NAMALWA (cell line): ENCODE measurements around the gene ZNF516.
"Not testable (repeated sequence)": the region's sequence is repeated elsewhere in the genome, so short reads cannot be mapped to it uniquely, and the experiment has no call there.

ENCODE experiments used
- DNase-seq: peaks from one replicate; pipeline ENCODE4 v3.0.0-alpha.2; 2015; ENCODE audit warnings: low spot score

The ZNF516 gene

DNA sequence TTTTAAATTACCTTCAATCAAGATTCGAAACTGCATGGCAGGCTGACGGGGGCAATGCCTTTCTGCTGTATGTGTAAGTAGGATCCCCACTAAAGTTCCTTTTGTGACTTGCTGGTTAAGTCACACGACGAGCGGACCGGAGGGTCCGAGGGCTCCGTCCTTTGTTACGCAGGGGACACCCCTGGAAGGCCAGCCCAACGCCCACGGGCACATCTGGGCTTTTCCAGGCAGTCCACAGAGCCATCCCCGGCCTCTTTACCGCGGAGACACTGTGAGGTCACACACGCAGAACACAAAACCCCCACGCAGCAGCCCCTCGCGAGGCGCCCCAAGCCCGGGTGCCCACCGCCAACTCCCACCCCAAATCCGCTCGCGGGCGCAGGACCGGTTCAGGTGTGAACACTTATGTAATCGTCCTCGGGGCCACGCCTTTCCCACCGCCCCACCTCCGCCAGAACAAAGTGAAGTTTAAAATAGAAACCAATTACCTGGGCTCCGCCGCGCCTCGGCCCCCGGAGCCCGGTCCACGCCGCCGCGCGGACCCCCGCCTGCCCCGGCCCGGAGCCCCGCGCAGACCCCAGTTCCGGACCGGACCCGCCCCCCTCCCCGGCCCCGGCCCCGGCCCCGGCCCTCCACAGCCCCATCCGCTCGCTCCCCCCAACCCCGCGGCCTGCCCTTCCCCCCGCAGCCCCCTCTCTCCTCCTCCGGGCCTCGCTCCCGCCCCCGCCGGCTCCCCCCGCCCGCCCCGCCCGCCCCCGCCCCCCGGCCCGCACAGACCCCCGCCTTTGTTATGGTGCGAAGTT is 4.2 kb downstream of the ZNF516 start:
- DNase-seq, result peak; percentile 39

DNA sequence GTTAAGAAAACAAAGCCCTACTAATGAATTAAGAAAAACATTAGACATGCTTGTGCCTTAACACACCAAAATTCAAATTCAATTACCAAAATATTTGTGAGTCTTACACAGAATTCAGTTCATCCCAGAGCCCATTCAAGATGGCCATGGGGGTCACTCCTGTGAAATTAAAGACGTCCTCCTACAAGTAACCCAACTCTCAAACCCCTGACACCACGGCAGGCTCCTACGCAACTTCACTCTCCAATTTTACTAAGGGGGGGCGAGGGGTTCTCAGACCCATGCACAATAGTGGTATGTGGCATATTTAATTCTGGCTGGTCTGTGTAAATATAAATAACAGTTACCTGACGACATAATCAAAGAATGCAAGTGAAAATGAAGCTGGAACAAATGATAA is 5.0 kb downstream of the ZNF516 start:
- no peak for DNase-seq

DNA sequence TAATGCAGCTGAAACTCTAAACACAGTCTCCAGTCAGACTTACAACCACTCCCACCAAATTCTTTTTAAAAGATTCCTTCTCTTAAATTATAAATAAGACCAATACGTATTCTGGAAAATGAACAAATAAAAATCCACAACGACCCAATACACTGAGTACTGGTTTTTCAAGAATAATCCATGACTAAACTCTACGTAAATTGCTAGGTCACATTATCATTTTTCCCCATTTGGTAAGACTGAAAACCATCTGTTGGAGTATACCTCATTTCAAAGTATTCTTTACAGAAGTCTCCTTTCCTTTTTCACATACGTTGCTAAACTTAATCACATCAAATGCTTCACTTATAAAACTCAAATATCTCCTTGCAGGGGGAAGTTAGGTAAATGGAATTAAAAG is 6.0 kb downstream of the ZNF516 start:
- no peak for DNase-seq

DNA sequence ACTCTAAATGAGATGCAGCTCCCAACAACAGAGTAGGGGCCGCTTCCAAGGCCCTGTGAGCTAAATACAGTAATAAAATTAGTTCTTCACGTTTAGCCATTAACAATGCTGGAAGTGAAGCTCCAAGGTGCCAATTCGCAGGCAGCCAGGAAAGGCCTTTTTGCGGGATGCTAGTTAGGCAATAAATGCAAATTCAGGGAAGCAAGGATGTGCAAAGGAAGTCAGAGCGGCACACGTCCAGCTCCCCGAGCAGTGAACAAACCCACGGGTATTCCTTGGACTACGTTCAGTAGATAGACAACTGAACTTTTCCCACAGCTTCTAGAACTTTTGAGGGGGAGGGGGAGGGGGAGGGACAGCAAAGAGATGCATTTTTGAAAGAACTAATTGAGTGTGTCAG is 6.9 kb downstream of the ZNF516 start:
- DNase-seq, result no peak

DNA sequence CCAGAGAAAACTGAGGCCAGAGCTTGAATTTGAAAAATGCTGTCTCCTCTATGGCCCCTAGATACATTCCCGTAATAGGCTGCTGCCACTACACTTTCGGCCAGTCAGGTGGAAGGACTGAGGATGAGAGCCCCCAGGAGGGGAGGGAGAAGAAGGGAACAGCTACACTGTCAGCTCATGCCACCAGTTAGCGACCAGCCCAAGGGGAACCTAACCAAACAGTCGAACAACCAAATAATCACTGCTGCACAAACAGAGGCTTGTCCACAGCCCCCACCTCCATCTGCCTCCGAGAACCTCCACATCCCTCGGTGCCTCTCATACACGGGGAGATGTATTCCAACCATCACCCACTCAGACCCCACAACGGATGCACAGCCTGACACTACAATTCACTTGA is 7.3 kb downstream of the ZNF516 start:
- DNase-seq, result no peak

DNA sequence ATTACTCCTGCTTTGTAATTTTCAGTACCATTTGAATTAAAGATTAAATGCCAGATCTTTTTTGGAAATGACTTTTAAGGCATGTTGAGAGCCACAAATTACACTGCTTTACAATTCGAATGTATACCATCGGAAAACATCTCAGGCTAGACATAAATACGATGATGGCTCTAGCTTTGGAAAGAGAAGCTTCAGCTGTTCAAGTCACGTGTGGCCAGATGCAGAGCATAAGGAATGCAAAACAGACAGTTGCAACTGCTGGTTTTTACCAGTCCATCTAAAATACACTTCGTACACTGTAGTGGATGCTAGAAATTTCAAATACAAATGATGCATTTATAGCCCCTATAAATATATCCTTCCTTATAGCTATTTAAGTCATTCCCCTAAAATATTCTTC is 8.0 kb downstream of the ZNF516 start:
- DNase-seq, result peak; percentile 56

DNA sequence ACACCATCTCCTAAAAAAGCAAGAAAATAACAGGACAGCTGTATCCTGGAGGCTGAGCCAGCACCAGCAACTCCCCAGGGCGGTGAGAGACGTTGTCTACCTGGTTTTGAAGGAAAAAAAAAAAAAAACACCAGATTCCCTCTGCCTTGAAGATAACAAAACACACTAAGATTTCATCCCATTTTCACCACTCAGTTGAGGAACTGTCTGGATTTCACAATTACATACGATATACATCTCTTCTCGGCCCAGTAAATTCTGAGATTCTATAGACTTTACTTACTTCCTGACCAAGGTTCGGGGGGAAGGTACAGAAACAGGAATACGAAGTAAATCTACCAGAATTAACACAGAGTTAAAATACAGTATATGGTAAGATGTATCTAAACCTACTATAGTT is 8.5 kb downstream of the ZNF516 start:
- no peak for DNase-seq

DNA sequence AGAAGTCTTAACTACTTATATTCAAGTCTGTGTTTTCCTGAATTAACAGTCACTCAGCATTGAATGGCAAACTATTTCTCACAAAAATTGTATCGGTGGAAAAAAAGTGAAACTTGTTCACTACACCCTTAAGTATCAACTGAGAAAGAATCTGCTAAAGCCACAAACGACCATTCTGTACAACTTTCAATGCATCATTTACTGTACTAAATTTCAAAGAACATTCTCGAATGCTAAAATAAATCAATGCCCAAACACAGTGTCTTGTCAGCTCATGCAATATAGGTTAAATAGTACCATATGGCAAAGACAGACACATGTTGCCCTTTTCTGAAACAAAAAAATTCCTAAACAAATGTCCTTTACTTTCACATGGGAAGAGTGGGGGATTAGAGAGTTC is 9.0 kb downstream of the ZNF516 start:
- DNase-seq, result no peak

DNA sequence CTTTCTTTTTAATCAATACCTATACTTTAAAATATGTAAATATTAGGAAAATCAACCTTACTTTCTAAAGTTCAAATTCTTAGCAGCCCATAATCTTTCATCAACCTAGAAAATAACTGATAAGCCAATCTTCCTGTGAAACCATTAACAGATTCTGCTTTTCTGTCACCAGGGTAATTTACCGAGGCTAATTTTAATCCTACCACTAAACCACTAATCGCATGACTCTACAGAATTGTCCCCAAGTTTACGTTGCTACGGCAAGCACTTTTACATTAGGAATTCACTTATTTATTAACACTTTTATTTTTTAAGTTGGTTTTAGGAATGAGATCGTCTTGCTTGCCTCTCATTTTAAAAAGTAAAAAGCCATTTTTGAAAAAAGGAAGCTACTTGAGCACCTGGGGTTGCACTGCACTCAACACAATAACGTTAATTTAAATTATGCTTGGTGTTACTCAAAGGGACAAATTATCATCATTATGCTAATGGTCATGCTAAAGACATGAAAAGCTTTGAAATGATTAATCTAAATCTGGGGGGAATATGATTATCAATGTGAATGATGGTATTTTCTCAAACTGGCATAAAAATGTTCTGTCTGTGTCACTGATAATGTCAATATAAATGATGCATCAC is 10.2 kb downstream of the ZNF516 start:
- peak; percentile 29 for DNase-seq

DNA sequence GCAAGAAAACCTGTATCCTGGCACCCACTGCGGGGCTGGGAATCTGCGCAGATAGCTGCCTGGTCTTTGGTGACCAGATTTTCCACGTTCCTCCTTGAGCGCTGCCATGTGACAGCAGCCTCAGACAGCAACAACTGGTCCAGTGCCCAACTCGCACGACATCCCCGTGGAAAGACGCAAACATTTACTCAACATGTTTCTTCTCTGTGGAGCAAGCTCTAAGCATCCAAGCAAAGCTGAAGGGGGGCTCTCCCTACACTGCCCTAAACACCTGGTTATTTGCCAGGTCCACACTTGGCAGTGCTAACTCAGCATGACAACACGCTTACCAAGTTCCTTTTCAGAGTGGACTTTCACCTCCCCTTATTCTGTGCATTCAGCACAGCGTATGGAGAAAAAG is 11.3 kb downstream of the ZNF516 start:
- DNase-seq, result no peak

DNA sequence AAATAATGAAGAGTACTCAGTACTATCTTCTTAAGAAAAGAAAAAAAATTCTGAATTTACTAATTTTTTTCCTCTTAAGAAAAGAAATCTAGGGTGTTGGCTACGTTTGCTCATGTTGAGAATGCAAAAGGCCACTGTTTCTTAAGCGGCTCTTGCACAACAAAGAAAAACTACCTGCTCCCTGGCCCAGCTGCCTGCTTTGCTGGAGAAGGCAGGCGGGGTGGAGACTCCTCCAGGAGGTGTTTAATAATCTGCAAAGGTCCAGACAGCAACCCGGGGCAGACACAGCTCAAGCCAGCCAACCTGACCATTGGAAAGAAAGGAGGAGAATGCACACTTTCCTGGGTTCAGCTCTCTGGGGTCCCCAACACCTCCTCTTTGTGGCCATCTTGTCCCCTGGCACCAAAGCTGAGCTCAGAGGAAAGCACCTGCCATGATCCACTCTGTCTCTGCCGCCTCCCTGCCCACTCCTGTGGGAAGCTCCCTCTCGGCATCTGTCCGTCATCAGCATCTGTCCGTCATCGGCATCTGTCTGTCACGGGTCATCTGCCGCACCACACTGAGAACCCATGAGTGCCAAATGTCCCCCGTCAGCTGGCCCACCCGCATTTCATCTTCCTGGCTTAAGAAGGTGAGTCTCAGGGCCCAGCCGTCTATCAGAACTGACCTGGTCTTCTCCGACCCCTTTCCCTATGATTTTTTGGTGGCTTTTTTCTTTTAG is 11.9 kb downstream of the ZNF516 start:
- DNase-seq, result no peak

DNA sequence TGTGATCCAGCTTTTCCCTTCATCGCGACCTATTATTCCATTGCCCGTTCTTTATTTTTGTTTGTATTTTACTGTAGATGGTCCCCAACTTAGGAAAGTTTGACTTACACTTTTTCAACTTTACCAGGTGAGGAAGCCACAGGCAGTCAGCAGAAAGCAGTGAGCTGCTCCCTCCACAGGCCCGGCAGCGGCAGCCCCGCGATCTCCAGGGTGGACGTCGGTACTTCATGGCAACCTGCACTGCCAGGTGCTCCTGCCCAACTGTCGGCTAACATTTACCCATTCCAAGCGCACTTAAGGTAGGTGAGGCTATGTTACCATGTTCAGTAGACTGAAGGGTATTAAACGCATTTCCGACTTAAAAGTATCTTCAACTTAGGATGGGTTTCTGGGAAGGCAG is 12.8 kb downstream of the ZNF516 start:
- DNase-seq, result no peak

DNA sequence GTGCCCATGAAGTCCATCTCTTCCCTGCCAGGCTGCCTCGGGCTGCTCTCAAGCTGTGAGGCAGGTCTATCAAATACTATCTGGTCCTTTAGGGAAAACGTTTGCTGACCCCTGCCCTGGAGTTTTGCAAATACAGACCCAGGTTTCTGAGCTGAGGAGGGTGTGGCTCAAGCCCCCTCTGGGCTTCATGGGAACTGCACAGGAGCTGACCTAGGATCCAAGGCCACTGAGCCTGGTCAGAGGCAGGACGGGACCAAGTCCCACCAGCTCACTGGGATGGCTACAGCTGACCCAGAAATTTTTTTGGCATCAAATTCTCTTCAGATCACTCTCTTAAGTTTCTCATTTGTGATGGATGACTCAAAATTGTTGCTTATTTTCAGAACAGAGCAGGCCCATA is 14.1 kb downstream of the ZNF516 start:
- DNase-seq, result peak; percentile 16

DNA sequence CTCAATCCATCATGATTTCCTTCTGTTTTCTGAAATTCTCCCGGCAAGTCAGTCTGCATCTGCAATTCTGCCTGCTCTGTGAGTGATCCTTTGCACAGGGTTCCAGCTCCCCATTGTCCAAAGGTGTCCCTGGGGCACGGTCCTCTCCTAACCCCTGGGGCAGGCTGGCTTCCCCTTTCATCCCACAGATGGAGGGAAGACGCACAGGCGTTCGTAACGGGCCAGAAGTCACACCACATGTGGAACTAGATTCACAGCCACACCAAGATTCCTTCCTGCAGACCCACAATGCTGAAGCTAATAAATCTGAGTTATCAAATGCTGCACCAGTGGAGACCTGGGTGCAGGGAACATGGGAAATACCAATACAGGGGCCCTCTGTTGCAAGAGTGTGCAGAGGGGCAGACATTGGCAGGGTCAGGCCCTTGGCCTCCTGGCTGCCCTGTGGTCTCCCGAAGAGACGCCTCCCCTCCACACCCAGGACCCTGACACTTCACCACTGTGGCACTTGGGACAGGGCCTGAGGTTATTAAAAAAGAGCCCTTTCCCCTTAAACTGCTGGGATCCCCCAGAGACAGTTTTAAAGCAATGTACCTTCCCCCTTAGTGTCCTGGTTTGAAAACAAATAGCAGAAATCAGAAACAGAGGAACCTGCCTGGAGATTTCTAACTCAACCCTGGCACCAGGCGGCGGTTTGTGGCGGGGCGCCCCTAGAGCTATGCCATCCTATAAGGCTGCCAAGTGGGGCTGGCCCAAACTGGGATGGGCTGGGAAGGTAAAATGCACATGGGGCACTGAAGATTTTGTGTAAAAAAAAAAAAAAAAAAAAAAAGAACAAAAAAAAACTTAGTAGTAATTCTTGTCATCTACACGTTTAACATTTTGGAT is 15.4 kb downstream of the ZNF516 start:
- DNase-seq, result no peak

DNA sequence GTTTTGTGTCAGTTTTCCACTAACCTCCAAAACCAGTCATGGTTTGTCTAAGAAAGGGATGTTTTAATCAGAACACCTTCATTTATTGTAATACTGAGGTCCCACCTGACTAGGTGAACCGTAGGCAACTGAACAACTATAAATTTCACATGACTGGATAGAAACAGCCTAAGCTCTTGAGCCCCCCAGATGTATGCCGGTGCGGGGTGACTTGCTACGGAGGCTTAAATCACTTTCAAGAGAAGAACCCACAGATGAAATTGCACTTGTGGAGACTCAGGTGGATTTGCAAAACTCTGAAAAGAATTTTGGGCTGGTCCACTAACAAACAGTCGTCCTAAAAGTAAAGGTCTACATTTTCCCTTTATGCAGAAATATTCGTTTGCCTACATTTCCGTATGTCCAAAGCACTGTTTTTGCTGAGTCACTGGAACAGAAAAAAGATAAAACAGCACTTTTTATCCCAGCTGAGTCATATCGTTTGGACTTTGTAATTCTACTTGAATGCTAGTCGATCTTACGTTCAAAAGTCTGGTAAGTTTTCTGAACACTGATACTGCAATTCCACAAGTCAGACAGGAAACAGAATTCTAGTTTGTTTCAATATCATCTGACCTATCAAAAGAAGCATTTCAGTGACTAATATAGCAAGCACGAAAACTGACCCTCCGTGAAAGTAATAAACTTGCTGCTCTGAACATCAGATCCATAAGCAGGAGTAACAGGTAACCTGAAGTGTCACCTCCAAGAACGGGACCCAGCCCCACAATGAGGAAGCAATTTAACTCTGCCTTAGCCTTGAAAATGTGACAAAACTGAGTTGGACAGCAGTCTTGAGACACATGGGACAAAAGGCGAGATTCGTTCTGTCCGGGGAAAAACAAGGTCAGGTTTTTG is 18.1 kb downstream of the ZNF516 start:
- no peak for DNase-seq

DNA sequence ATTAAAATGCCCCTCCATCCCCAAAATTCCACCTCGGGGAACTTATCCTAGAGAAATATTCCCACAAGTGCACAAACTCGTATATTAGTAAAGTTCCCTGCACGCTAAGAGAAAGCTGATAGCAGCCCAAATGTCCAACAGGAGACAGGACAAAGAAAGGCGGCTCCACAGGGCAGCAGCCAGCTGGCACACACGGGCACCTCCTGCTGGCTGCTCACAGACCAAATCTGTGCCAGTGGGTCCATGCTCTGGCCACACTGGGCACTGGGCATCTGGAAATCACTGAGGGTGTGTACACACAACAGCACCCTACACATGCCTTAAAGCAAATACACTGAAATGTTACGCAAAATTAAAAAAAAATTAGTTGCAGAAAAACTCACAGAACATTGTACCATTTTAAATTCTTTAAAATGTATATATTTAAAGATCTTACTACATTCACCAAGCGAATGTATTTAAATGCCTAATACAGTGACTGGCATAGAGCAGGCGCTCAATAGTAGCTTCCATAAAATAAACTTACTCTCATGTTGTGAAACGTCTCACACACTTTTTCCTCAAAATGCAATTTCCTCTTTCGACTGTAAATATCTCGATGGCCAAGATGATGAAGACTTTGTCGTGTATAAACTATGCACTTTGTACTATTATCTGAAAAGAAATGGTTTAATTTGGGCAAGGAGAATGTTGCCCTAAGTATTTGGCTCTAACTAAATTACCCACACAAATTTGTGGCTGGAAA is 19.4 kb downstream of the ZNF516 start:
- no peak for DNase-seq

DNA sequence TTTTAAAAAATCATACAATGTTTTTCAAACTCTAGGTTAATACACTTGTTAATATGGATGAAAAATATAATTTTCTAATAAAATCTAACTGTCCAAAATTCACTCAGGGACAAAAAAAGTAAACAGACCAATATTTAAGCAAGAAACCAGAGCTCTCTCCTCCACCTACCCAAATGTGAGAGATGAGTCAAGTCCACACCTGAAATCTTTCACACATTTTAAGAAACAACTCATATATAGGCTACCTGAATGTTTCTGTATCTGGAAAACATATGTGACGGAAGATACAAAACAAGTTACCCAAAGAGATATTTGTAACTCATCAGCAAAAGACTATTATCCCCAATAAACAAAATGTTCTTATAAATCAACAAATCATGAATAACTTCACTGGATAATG is 20.2 kb downstream of the ZNF516 start:
- no peak for DNase-seq

DNA sequence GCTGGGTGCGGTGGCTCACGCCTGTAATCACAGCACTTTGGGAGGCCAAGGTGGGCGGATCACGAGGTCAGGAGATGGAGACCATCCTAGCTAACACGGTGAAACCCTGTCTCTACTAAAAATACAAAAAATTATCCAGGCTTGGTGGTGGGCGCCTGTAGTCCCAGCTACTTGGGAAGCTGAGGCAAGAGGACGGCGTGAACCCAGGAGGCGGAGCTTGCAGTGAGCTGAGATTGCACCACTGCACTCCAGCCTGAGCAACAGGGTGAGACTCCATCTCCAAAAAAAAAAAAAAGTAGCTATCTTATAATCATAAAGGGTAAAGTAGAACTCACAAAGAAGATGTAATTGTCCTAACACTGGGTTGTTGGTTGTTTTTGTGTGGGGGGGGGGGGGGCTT is 21.5 kb downstream of the ZNF516 start:
- DNase-seq, result not testable (repeated sequence)

DNA sequence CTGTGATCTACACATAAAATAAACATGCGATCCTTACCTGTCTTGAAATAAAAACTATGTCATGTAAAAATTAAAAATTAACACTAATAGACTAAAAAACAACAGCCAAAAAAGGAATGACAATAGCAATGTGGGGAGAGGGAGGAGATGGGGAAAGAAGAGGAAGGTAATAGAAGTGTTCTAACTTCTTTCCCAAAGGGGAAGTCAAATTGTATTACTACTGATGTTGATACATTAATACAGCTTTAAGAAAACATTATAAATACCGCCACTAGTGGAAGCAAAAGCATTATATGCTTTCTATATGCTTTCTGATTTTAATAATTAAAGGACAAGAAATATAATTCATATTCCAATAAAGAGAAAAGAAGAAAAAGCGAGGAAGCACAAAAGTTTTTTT is 22.2 kb downstream of the ZNF516 start:
- DNase-seq, result no peak

DNA sequence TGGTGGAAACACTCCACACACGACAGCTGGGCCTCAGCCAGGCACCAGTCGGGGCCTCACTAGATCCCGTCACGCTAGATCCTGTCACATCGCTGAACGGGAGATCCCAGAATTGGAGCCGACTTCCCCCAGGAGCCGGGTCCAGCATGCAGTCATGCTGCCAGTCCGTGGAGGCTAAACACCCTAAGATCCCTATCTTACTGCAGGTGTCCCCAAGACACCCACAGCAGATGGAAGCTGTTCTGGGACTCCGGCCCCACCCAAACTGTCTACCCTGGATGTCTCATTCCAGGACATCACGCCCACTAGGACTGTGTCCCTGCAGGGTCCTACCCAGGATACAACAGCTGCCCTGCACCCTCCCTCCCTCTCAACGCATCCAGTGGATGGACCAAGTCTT is 23.4 kb downstream of the ZNF516 start:
- no peak for DNase-seq
